COLO668 (cell line): ENCODE data around the gene PRKCE.
"Not testable (repeated sequence)": the region's sequence is repeated elsewhere in the genome, so short reads cannot be mapped to it uniquely, and the experiment has no call there.

ENCODE experiments used
- DNase-seq: peaks from one replicate; lab custom pipeline; 2025; ENCODE audit not compliant: unreplicated experiment; lab: John Stamatoyannopoulos, UW

PRKCE gene

GRCh38 chr2:46200861-46201605, 549.6 kb downstream of the PRKCE start:
- DNase-seq: no peak

- DNase-seq: no peak
Measured at GRCh38 chr2:46202453-46202852, 551.0 kb downstream of the PRKCE start.

- no peak for DNase-seq
Measured at GRCh38 chr2:46202987-46203386, 551.5 kb downstream of the PRKCE start.

GRCh38 chr2:46203636-46204035, 552.2 kb downstream of the PRKCE start:
- DNase-seq: not testable (repeated sequence)

- DNase-seq: no peak
Measured at GRCh38 chr2:46207591-46207990, 556.1 kb downstream of the PRKCE start.

GRCh38 chr2:46208766-46209165, 557.3 kb downstream of the PRKCE start:
- DNase-seq: no peak

- no peak for DNase-seq
Measured at GRCh38 chr2:46210063-46210462, 558.6 kb downstream of the PRKCE start.

- no peak for DNase-seq
Measured at GRCh38 chr2:46211461-46211860, 560.0 kb downstream of the PRKCE start.

GRCh38 chr2:46213906-46214305, 562.4 kb downstream of the PRKCE start:
- no peak for DNase-seq

GRCh38 chr2:46216213-46216612, 564.7 kb downstream of the PRKCE start:
- no peak for DNase-seq

GRCh38 chr2:46223514-46223913, 572.0 kb downstream of the PRKCE start:
- not testable (repeated sequence) for DNase-seq

GRCh38 chr2:46225150-46225625, 573.7 kb downstream of the PRKCE start:
- no peak for DNase-seq

GRCh38 chr2:46225730-46226129, 574.3 kb downstream of the PRKCE start:
- DNase-seq: no peak

- DNase-seq: no peak
Measured at GRCh38 chr2:46226620-46227019, 575.1 kb downstream of the PRKCE start.

- DNase-seq: no peak
Measured at GRCh38 chr2:46227022-46227421, 575.5 kb downstream of the PRKCE start.

- DNase-seq: no peak
Measured at GRCh38 chr2:46227674-46228289, 576.3 kb downstream of the PRKCE start.

- DNase-seq: peak; percentile 16
Measured at GRCh38 chr2:46229134-46230063, 577.9 kb downstream of the PRKCE start.

- peak; percentile 25 for DNase-seq
Measured at GRCh38 chr2:46230115-46230571, 578.7 kb downstream of the PRKCE start.

- no peak for DNase-seq
Measured at GRCh38 chr2:46230677-46231425, 579.4 kb downstream of the PRKCE start.

GRCh38 chr2:46231721-46232120, 580.2 kb downstream of the PRKCE start:
- no peak for DNase-seq

- DNase-seq: no peak
Measured at GRCh38 chr2:46232860-46233259, 581.4 kb downstream of the PRKCE start.
